Activated naive CD4-positive, alpha-beta T cell treated with anti-CD3 and anti-CD28 coated beads, Interleukin-2, amount 50 U/mL, for 24 hours (primary cell): ENCODE data around the gene CACNA1B.

Experiments
- H3K27ac Mint-ChIP-seq: one replicate; pipeline ENCODE4 v1.8.0; 2021; ENCODE audit warnings: mild to moderate bottlenecking, mixed read lengths
- H3K27me3 Mint-ChIP-seq: one replicate; pipeline ENCODE4 v1.8.0; 2021; ENCODE audit warnings: mixed read lengths
- H3K36me3 Mint-ChIP-seq: one replicate; pipeline ENCODE4 v1.8.0; 2021; ENCODE audit warnings: mixed read lengths
- H3K4me1 Mint-ChIP-seq: one replicate; pipeline ENCODE4 v1.8.0; 2021; ENCODE audit warnings: mixed read lengths
- H3K4me3 Mint-ChIP-seq: one replicate; pipeline ENCODE4 v1.8.0; 2021; ENCODE audit warnings: mild to moderate bottlenecking, mixed read lengths
- H3K9me3 Mint-ChIP-seq: one replicate; pipeline ENCODE4 v1.8.0; 2021; ENCODE audit warnings: mixed read lengths

Gene CACNA1B

DNA sequence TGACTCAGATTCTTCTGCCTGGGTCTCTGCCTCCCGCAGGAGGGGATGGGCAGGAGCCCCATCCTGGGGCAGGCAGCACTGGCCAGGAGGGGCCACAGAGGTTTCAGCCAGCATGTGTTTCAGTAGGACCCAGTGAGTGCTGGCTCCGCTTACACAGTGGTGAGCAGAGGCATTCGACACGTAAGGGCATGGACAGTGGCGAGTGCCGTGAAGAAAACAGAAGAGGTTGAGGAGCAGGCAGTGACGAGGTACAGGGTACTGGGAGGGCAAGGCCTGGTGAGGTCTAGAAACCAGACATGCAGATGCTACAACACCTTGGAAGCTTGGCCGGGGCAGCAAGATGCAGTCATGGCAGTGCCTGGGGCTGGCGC lies 41.5 kb downstream of the CACNA1B start:
- Mint-ChIP-seq H3K27ac (no peak overlapping the region), H3K36me3 (no peaks in the 10 kb centered on the region), H3K4me3 (no peak overlapping the region), H3K4me1 (no peaks in the 10 kb centered on the region), H3K27me3 (peaks cover 10% of the 10 kb centered on the region), H3K9me3 (no peaks in the 10 kb centered on the region)

DNA sequence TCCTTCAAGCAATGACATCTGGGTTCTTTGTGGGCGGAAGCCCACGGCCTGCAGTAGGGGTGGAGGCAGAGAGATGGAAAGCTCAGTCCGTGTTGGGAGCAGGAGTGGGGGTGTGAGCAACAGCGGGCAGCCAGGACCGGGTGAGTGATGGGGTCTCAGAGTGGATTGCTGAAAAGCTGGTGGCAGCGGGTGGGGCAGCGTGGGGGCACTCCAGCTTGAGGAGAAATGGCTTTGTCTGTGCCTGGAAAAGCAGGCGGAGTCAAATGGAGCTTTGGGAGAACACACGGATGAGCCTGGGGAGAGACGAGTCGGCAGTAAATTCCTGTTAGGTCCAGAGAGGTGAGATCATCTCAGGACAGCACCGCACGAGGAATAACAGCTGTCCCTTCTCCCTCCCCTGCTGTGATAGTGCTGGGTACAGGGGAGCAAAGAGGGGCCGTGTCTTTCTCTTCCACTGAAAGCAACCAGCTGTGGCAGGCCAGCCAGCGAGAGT lies 42.1 kb downstream of the CACNA1B start:
- Mint-ChIP-seq H3K27ac (no peak overlapping the region), H3K27me3 (peaks cover 10% of the 10 kb centered on the region), H3K9me3 (no peaks in the 10 kb centered on the region), H3K36me3 (no peaks in the 10 kb centered on the region), H3K4me1 (no peaks in the 10 kb centered on the region), H3K4me3 (no peak overlapping the region)

DNA sequence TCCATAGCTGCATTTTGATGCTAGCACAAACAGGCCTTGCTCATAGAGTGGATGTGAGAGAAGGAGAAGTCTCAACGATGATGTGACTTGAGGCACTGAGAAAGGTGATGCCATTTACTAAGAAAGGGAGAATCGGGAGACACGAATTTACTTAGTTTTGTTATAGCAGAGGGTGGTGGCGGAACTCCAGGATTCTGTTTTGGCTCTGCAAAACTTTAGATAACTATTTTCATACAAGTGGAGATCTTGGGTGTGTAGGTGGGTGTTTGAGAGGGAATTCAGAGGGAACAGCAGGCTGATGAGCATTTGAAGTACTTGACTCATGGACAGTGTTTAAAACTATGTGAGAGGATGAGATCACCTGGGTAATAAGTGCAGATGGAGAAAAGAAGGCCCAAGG lies 43.2 kb downstream of the CACNA1B start:
- no peaks in the 10 kb centered on the region for H3K36me3 Mint-ChIP-seq
- no peak overlapping the region for H3K27ac Mint-ChIP-seq
- no peaks in the 10 kb centered on the region for H3K4me1 Mint-ChIP-seq
- H3K9me3 Mint-ChIP-seq: no peaks in the 10 kb centered on the region
- no peak overlapping the region for H3K4me3 Mint-ChIP-seq
- H3K27me3 Mint-ChIP-seq: peaks cover 10% of the 10 kb centered on the region

DNA sequence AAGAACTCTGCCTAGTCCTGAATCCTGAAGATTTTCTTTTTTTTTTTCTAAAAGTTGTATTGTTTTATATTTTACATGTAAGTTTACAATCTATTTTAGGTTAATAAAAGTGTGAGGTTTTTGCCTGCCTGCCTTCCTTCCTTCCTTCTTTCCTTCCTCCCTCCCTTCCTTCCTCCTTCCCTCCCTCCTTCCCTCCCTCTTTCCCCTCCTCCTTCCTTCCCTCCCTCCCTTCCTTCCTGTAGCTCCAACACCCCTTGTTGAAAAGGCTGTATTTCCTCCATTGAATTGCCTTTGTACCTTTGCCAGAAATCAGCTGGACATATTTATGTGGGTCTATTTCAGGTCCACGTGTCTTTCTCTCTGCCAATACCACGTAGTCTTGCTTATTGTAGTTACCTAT lies 46.6 kb downstream of the CACNA1B start:
- Mint-ChIP-seq H3K27ac (no peak overlapping the region), H3K36me3 (no peaks in the 10 kb centered on the region), H3K27me3 (peaks cover 9% of the 10 kb centered on the region), H3K9me3 (no peaks in the 10 kb centered on the region), H3K4me3 (no peak overlapping the region), H3K4me1 (no peaks in the 10 kb centered on the region)

DNA sequence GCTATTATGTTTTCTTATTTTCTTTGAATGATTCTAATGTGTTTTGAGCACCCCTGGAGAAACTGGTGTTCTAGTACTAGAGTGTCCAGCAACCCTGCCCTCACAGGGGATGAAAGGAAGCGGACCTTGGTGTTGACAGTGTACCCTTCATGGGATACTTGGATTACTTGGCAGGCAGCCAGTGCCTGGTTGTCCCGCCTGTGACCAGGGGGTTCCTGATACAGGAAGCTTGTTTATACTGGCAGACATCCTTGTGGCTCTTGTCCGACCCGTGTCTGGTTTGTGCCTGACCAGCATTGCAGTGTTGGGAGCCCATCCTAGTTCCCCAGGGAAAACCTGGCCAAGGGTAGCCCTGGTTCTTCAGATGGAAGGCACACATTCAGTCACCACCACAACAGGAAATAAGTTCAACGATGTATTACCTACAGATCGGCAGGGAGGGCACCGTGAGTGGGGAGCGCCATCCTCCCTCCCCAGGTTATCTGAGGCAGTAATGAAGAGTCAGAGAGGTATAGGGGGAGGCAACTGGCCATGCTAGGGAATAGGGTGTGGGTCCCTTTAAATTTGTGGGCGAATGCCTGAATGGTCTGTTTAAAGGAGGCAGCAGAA lies 47.3 kb downstream of the CACNA1B start:
- Mint-ChIP-seq H3K27me3 (peaks cover 9% of the 10 kb centered on the region), H3K9me3 (no peaks in the 10 kb centered on the region), H3K4me3 (no peak overlapping the region), H3K36me3 (no peaks in the 10 kb centered on the region), H3K4me1 (no peaks in the 10 kb centered on the region), H3K27ac (no peak overlapping the region)

DNA sequence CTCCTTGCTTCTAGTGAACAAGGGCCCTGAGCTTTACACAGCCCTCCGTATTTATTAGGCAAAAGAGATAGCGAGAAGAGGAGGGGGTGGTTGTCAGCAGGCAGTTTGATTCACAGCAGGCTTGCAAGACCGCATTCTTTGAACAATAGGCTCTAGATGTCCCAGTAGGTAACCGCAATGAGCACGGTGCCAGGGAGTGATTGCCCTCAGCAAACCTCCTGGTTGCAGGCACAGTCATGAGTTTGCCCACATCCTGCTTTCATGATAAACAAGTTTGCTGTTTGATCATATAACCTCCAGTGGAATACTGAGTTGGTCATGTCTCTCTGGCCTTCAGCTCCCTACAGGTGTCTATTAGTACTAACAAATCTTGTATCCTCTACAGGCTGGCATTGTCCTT lies 66.1 kb downstream of the CACNA1B start:
- Mint-ChIP-seq H3K9me3 (peaks cover 13% of the 10 kb centered on the region), H3K27me3 (peaks cover 3% of the 10 kb centered on the region), H3K27ac (peak overlapping the region; percentile 43), H3K4me3 (no peak overlapping the region), H3K4me1 (no peaks in the 10 kb centered on the region), H3K36me3 (peaks cover 4% of the 10 kb centered on the region)

DNA sequence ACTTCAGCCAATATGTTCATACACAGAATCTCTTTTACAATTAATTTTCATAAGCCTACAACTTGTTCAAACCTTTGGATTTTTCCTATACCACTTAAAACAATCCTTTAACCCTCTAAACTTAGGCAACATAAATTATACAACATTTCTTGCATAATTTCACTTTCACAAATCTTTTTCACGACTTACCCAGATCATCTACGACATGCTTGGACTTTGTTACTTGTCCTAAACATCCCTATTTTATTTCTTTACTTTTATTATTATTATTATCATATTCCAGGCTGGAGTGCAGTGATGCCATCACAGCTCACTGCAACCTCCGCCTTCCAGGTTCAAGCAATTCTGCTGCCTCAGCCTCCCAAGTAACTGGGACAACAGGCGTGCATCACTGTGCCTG lies 68.0 kb downstream of the CACNA1B start:
- Mint-ChIP-seq H3K9me3 (peaks cover 13% of the 10 kb centered on the region), H3K4me3 (no peak overlapping the region), H3K4me1 (no peaks in the 10 kb centered on the region), H3K27me3 (no peaks in the 10 kb centered on the region), H3K27ac (no peak overlapping the region), H3K36me3 (peaks cover 4% of the 10 kb centered on the region)

- H3K9me3 Mint-ChIP-seq: peaks cover 13% of the 10 kb centered on the region
- no peak overlapping the region for H3K27ac Mint-ChIP-seq
- no peaks in the 10 kb centered on the region for H3K27me3 Mint-ChIP-seq
- H3K36me3 Mint-ChIP-seq: peaks cover 4% of the 10 kb centered on the region
- H3K4me3 Mint-ChIP-seq: no peak overlapping the region
- H3K4me1 Mint-ChIP-seq: no peaks in the 10 kb centered on the region
These were observed 69.4 kb downstream of the CACNA1B start for GRCh38 chr9:137946993-137947392.

DNA sequence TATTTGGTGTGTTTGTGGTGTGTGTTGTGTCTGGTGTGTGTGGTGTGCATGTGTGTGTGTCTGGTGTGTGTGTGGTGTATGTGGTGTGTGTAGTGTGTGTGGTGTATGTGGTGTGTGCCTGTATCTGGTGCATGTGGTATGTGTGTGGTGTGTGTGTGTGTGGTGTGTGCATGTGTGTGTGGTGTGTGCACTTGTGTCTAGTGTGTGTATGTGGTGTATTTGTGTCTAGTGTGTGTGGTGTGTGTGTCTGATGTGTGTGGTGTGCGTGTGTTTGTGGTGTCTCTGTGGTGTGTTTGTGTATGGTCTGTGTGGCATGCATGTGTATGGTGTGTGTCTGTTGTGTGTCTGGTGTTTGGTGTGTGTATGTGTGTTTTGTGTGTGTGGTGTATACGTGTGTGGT lies 71.1 kb downstream of the CACNA1B start:
- Mint-ChIP-seq H3K9me3 (peaks cover 9% of the 10 kb centered on the region), H3K36me3 (peaks cover 4% of the 10 kb centered on the region), H3K27ac (no peak overlapping the region), H3K27me3 (no peaks in the 10 kb centered on the region), H3K4me1 (no peaks in the 10 kb centered on the region), H3K4me3 (no peak overlapping the region)

DNA sequence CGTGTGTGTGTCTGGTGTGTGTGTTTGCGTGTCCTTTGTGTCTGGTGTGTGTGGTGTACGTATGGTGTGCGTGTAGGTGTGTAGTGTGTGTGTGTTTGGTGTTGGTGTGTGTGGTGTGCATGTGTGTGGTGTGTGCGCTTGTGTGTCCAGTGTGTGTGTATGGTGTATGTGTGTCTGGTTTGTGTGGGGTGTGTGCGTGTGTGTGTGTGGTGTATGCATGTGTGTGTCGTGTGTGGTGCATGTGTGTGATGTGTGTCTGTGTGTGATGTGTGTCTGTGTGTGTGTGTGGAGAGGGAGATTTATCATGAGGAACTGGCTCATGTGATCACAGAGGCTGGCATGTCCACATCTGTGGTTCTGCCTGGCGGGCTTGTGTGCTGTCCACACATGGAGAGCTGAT lies 71.7 kb downstream of the CACNA1B start:
- Mint-ChIP-seq H3K4me3 (no peak overlapping the region), H3K27me3 (no peaks in the 10 kb centered on the region), H3K27ac (no peak overlapping the region), H3K4me1 (no peaks in the 10 kb centered on the region), H3K36me3 (peaks cover 4% of the 10 kb centered on the region), H3K9me3 (peaks cover 9% of the 10 kb centered on the region)

DNA sequence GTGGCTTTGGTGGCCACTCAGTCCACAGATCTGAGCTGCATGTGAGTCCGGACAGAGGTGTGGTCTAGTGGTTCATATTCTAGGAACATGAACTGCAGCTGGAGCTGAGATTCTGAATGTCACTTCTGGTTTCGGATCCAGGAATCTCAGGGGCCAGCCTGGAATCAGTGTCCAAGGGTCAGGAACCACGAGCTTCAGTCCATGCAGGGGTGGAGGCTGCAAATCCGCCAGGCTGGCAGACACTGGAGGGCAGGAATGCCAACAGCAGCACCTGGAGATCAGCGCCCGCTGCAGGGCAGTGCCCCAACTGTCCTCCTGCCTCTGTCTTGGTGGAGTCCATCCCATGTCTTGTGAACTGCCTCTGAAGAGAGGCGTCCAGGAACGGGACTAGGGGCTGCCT lies 73.5 kb downstream of the CACNA1B start:
- Mint-ChIP-seq H3K27me3 (no peaks in the 10 kb centered on the region), H3K27ac (no peak overlapping the region), H3K4me3 (no peak overlapping the region), H3K9me3 (peaks cover 5% of the 10 kb centered on the region), H3K36me3 (peaks cover 3% of the 10 kb centered on the region), H3K4me1 (no peaks in the 10 kb centered on the region)

GRCh38 chr9:137951597-137952490 lies 74.3 kb downstream of the CACNA1B start:
- H3K4me1 Mint-ChIP-seq: no peaks in the 10 kb centered on the region
- no peak overlapping the region for H3K4me3 Mint-ChIP-seq
- no peaks in the 10 kb centered on the region for H3K36me3 Mint-ChIP-seq
- H3K9me3 Mint-ChIP-seq: no peaks in the 10 kb centered on the region
- no peaks in the 10 kb centered on the region for H3K27me3 Mint-ChIP-seq
- H3K27ac Mint-ChIP-seq: no peak overlapping the region

- Mint-ChIP-seq H3K36me3 (no peaks in the 10 kb centered on the region), H3K4me1 (no peaks in the 10 kb centered on the region), H3K27me3 (no peaks in the 10 kb centered on the region), H3K9me3 (no peaks in the 10 kb centered on the region), H3K27ac (no peak overlapping the region), H3K4me3 (no peak overlapping the region)
These were observed 75.5 kb downstream of the CACNA1B start for GRCh38 chr9:137952976-137953666.

GRCh38 chr9:137953683-137954438 lies 76.3 kb downstream of the CACNA1B start:
- H3K36me3 Mint-ChIP-seq: no peaks in the 10 kb centered on the region

DNA sequence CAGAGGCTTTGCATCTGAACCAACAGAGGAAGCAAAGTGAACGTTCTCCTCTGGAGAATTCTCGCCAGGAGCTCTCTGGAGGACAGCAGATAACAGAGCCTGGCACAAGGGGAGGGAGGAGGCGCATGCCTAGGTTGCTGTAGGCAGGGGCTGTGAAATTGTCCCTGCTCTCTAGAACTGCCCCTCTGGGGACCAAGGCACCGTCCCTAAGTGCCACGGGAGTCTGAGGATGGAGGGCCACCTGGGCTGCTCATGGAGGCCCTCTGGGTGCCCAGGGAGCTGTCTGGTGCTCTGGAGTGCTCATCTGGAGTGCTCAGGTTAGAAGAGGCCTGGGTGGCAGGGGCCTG lies 77.6 kb downstream of the CACNA1B start:
- no peaks in the 10 kb centered on the region for H3K27me3 Mint-ChIP-seq
- H3K36me3 Mint-ChIP-seq: no peaks in the 10 kb centered on the region
- no peak overlapping the region for H3K4me3 Mint-ChIP-seq
- no peaks in the 10 kb centered on the region for H3K9me3 Mint-ChIP-seq
- H3K27ac Mint-ChIP-seq: no peak overlapping the region
- H3K4me1 Mint-ChIP-seq: no peaks in the 10 kb centered on the region

More at GRCh38 chr9:137953683-137954438, 76.3 kb downstream of the CACNA1B start:
- Mint-ChIP-seq H3K4me1 (no peaks in the 10 kb centered on the region), H3K27me3 (no peaks in the 10 kb centered on the region), H3K4me3 (no peak overlapping the region), H3K9me3 (no peaks in the 10 kb centered on the region), H3K27ac (no peak overlapping the region)
